ENCODE measurements around the gene SH2D3C. TPM values are rescaled to one million over a fixed set of nuclear protein-coding genes. Genes with fewer than 3 reads are reported as not detected.
A peak's percentile ranks its signal among the peaks of the same experiment; 100 is the strongest.

SH2D3C gene
- total and polyA plus RNA-seq, 2 of the 8 experiments (the other 6 are each of a cell fraction or from before 2014, with no cell fraction given): 6.4 to 8.1 TPM

GRCh38 chr9:127769929-127770582, 8.4 kb downstream of the SH2D3C start:
- H3K79me1 ChIP-seq (ENCODE audit: low read depth, low read length): no peaks in the 10 kb centered on the region
- no peak for FAIRE-seq
- H3K4me1 ChIP-seq (replicated peaks in 1 of 4; ENCODE audit: control insufficient read depth in 3 of 4, insufficient read depth in 4 of 4, low read length in 3 of 4): peaks cover 1 to 15% (median 8%) of the 10 kb centered on the region in 4 experiments
- no peaks in the 10 kb centered on the region for H3K27me3 ChIP-seq (replicated peaks in 1 of 4; ENCODE audit: control insufficient read depth in 3 of 4, extremely low read depth in 1 of 4, insufficient read depth in 3 of 4, low read length in 3 of 4)
- no peaks in the 10 kb centered on the region; the same call in 1 of the 2 replicates for H3K23me2 ChIP-seq (ENCODE audit: low read depth, low read length)
- ChIA-PET POLR2A (ENCODE audit: partially characterized antibody) (interaction anchor here (1.2 to 1.9 kb wide), 3 partner anchors 16 to 28 kb away, joined by 3 to 6 read pairs (median 4); no protein-coding TSS in a partner anchor), CTCF (ENCODE audit: partially characterized antibody) (interaction anchor here (1.1 to 14.6 kb wide), 8 partner anchors 9 to 100 kb away, joined by 3 to 227 read pairs (median 6); partner anchors contain the start of genes CDK9, SH2D3C and TOR2A)
- no peak overlapping the region for H2AFZ ChIP-seq (ENCODE audit: low read length)
- H4K5ac ChIP-seq (ENCODE audit: insufficient read length, low read depth, low read length): no peak overlapping the region
- 0 out of 2 replicates have a peak overlapping the region, but pooled peaks have one; percentile 15 for H2BK5ac ChIP-seq (ENCODE audit: low read depth, low read length)
- no peak overlapping the region for H3K9ac ChIP-seq (replicated peaks in 1 of 4; ENCODE audit: extremely low read depth in 1 of 4, low read depth in 3 of 4, low read length in 3 of 4)
- no peak overlapping the region for H4K91ac ChIP-seq (replicated peaks; ENCODE audit: insufficient read length, low read length)
- no peak overlapping the region for H2AK5ac ChIP-seq (ENCODE audit: low read depth, low read length)
- H2BK20ac ChIP-seq (ENCODE audit: low read length): peak overlapping the region; percentile 32; the same call in 1 of the 2 replicates
- H2BK15ac ChIP-seq (ENCODE audit: low read length): peak overlapping the region; percentile 88; the same call in 1 of the 2 replicates
- peak overlapping the region; percentile 52; the same call in 1 of the 2 replicates for H2BK12ac ChIP-seq (ENCODE audit: low read depth, low read length)
- no peaks in the 10 kb centered on the region for H3K79me2 ChIP-seq (ENCODE audit: control insufficient read depth in 1 of 2, insufficient read depth in 2 of 2, low read length in 2 of 2)
- H3K56ac ChIP-seq (replicated peaks; ENCODE audit: insufficient read length, low read depth, low read length): no peak overlapping the region
- H3K9me3 ChIP-seq (ENCODE audit: insufficient read depth in 2 of 2, low read depth in 1 of 2, low read length in 1 of 2): no peaks in the 10 kb centered on the region
- H3K27ac ChIP-seq (ENCODE audit: low read depth, low read length): no peak overlapping the region
- H3K18ac ChIP-seq (ENCODE audit: extremely low read depth, low read length): peak overlapping the region; percentile 65; the same call in 1 of the 2 replicates
- no peak overlapping the region for H3K14ac ChIP-seq (ENCODE audit: insufficient read length)
- no peak overlapping the region for H4K8ac ChIP-seq (ENCODE audit: extremely low read depth, insufficient read depth, low read length)
- no peaks in the 10 kb centered on the region for H3K36me3 ChIP-seq (ENCODE audit: control insufficient read depth in 2 of 4, insufficient read depth in 4 of 4, low read length in 3 of 4)
- H3K23ac ChIP-seq (ENCODE audit: insufficient read length): no peak overlapping the region
- peak overlapping the region in 1 of 4 experiments; percentile 68; a peak in 2 of 8 replicates for H3K4me3 ChIP-seq (ENCODE audit: extremely low read depth in 1 of 4, insufficient read depth in 2 of 4, low read depth in 3 of 4, low read length in 4 of 4)
- H2BK120ac ChIP-seq (replicated peaks; ENCODE audit: low read depth, low read length): no peak overlapping the region
- H3K4me2 ChIP-seq (ENCODE audit: insufficient read depth in 1 of 2, low read depth in 2 of 2, low read length in 2 of 2): peak overlapping the region in 1 of 2 experiments; percentile 58; a peak in 2 of 4 replicates
- no peak for DNase-seq (ENCODE audit: low read depth in 1 of 2, low spot score in 2 of 2)
- H4K20me1 ChIP-seq (replicated peaks in 1 of 2; ENCODE audit: control insufficient read depth in 1 of 2, insufficient read depth in 2 of 2, low read length in 2 of 2): no peaks in the 10 kb centered on the region
- no peak overlapping the region for H3K4ac ChIP-seq (replicated peaks; ENCODE audit: insufficient read length, low read depth, low read length)
- 79% methylated on average over 4 of the region's 4 CpGs; no CpG with 5 or more reads in 1 of the 2 experiments for WGBS, 2 experiments (ENCODE audit: extremely low coverage in 1 of 2, insufficient coverage in 1 of 2, insufficient read length in 1 of 2, insufficient replicate concordance in 2 of 2, low coverage in 1 of 2, low lambda C conversion rate in 2 of 2, missing lambda C conversion rate in 1 of 2)
- TF ChIP-seq CEBPB (IDR thresholded peaks at IDR 0.05; ENCODE audit: low read depth, low read length): no peak
- no peak for TF ChIP-seq HDAC2 (IDR thresholded peaks at IDR 0.05; ENCODE audit: borderline replicate concordance in 1 of 2, low read depth in 2 of 2, low read length in 2 of 2)
- no peak for TF ChIP-seq BACH1 (IDR thresholded peaks at IDR 0.05; ENCODE audit: low read length)
